HepG2 (cell line): ENCODE results near the gene TPGS1. TPM values are rescaled to one million over a fixed set of nuclear protein-coding genes. Genes with fewer than 3 reads are reported as not detected.

Experiments used
- BCL6 ChIP-seq: IDR thresholded peaks from 2 replicates; pipeline ENCODE4 v1.6.1; 2016; ENCODE audit warnings: missing genetic modification reagents, missing compliant biosample characterization
- MED8 ChIP-seq: sonication (generic); formaldehyde crosslinking; IDR thresholded peaks from 2 replicates; pipeline ENCODE4 v1.8.1; 2023; ENCODE audit warnings: mild to moderate bottlenecking, missing genetic modification reagents; ENCODE audit not compliant: insufficient replicate concordance
- MLLT10 ChIP-seq: sonication (generic); formaldehyde crosslinking; IDR thresholded peaks from 2 replicates; pipeline ENCODE4 v1.4.0; 2020; ENCODE audit warnings: missing genetic modification reagents
- MTA1 ChIP-seq: sonication (generic); formaldehyde crosslinking; IDR thresholded peaks from 2 replicates; pipeline ENCODE4 v1.4.0; 2020; ENCODE audit warnings: missing genetic modification reagents, mild to moderate bottlenecking, borderline replicate concordance
- RCOR2 ChIP-seq: IDR thresholded peaks from 2 replicates; pipeline ENCODE4 v1.6.1; 2016; ENCODE audit warnings: missing biosample characterization, missing genetic modification reagents
- SP5 ChIP-seq: IDR thresholded peaks from 2 replicates; pipeline ENCODE4 v1.6.1; 2016; ENCODE audit warnings: low read depth, borderline replicate concordance
- SRSF1 ChIP-seq: fragments of 200-400 bp; formaldehyde crosslinking; optimal IDR thresholded peaks from 2 replicates; pipeline ENCODE3; 2017; ENCODE audit warnings: mild to moderate bottlenecking, low read depth, low read length, moderate library complexity
- SSRP1 ChIP-seq: IDR thresholded peaks from 2 replicates; pipeline ENCODE4 v1.6.1; 2016; ENCODE audit warnings: control low read depth
- ZNF101 ChIP-seq: sonication (generic); formaldehyde crosslinking; IDR thresholded peaks from 2 replicates; pipeline ENCODE4 v1.4.0; 2020; ENCODE audit warnings: mild to moderate bottlenecking, low read depth, missing genetic modification reagents, borderline replicate concordance
- ZNF232 ChIP-seq: sonication (generic); formaldehyde crosslinking; IDR thresholded peaks from 2 replicates; pipeline ENCODE4 v1.4.0; 2020; ENCODE audit warnings: missing genetic modification reagents, borderline replicate concordance
- ZNF333 ChIP-seq: sonication (generic); formaldehyde crosslinking; IDR thresholded peaks from 2 replicates; pipeline ENCODE4 v1.4.0; 2020; ENCODE audit warnings: mild to moderate bottlenecking, missing genetic modification reagents, borderline replicate concordance
- ZNF556 ChIP-seq: sonication (generic); formaldehyde crosslinking; IDR thresholded peaks from 2 replicates; pipeline ENCODE4 v1.4.0; 2020; ENCODE audit warnings: mild to moderate bottlenecking, missing genetic modification reagents, borderline replicate concordance
- ZNF576 ChIP-seq: sonication (generic); formaldehyde crosslinking; IDR thresholded peaks from 2 replicates; pipeline ENCODE4 v1.4.0; 2020; ENCODE audit warnings: mild to moderate bottlenecking, missing genetic modification reagents
- ZNF720 ChIP-seq: sonication (generic); formaldehyde crosslinking; IDR thresholded peaks from 2 replicates; pipeline ENCODE4 v1.4.0; 2020; ENCODE audit warnings: missing genetic modification reagents
- ZSCAN20 ChIP-seq: sonication (generic); formaldehyde crosslinking; IDR thresholded peaks from 2 replicates; pipeline ENCODE4 v1.4.0; 2020; ENCODE audit warnings: missing genetic modification reagents, mild to moderate bottlenecking, borderline replicate concordance
- ZSCAN5A ChIP-seq: sonication (generic); formaldehyde crosslinking; IDR thresholded peaks from 2 replicates; pipeline ENCODE4 v1.8.0; 2022; ENCODE audit warnings: mild to moderate bottlenecking, missing genetic modification reagents, borderline replicate concordance
- polyA plus RNA-seq, 8 experiments: library from polyadenylated mRNA; depleted of rRNA in 3 of 8; stranded (reverse) in 7 of 8; unstranded in 1 of 8; fragments of >200 nt; fragmentation: Illumina TruSeq in 4 of 8; extraction: Trizol in 4 of 8; gene quantifications; 2 replicates each; pipeline versions ENCODE4 v1.2.1 to v1.2.3, GENCODE V29; 2011 to 2016; ENCODE audit warnings: low read depth in 4 of 8, missing spikeins in 1 of 8, mixed read lengths in 1 of 8; ENCODE audit not compliant: insufficient read depth in 1 of 8
- total RNA-seq, 5 experiments: library from RNA; depleted of rRNA; stranded (reverse); fragments of >200 nt; fragmentation: Illumina TruSeq; extraction: Trizol; gene quantifications; 2 replicates each; pipeline ENCODE4 v1.2.3, GENCODE V29; 2016; ENCODE audit warnings: low read depth in 1 of 5
- TF ChIP-seq, protein P1 (sequence below): sonication (generic); formaldehyde crosslinking; conservative IDR thresholded peaks from 2 replicates; pipeline ENCODE4 v1.4.0; 2020; ENCODE audit warnings: missing genetic modification reagents
- TF ChIP-seq, protein P2 (sequence below): sonication (generic); formaldehyde crosslinking; IDR thresholded peaks from 2 replicates; pipeline ENCODE4; 2020; ENCODE audit warnings: missing genetic modification reagents, mild to moderate bottlenecking, borderline replicate concordance
- TF ChIP-seq, protein P3 (sequence below): IDR thresholded peaks from 2 replicates; pipeline ENCODE4 v1.4.0; 2020; ENCODE audit warnings: mild to moderate bottlenecking, missing genetic modification reagents

Gene TPGS1
- total and polyA plus RNA-seq, 2 of the 13 experiments (the other 11 are each of a cell fraction or from before 2014, with no cell fraction given) = 1.1 to 6.2 TPM

- TF ChIP-seq BCL6 = no peak
- TF ChIP-seq MLLT10 (CRISPR knock-in tag) = no peak
- 0 out of 2 replicates have a peak, but pooled peaks have one; percentile 11 for TF ChIP-seq RCOR2
- no peak for TF ChIP-seq SP5
- TF ChIP-seq, protein P1, sequence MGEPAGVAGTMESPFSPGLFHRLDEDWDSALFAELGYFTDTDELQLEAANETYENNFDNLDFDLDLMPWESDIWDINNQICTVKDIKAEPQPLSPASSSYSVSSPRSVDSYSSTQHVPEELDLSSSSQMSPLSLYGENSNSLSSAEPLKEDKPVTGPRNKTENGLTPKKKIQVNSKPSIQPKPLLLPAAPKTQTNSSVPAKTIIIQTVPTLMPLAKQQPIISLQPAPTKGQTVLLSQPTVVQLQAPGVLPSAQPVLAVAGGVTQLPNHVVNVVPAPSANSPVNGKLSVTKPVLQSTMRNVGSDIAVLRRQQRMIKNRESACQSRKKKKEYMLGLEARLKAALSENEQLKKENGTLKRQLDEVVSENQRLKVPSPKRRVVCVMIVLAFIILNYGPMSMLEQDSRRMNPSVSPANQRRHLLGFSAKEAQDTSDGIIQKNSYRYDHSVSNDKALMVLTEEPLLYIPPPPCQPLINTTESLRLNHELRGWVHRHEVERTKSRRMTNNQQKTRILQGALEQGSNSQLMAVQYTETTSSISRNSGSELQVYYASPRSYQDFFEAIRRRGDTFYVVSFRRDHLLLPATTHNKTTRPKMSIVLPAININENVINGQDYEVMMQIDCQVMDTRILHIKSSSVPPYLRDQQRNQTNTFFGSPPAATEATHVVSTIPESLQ (CRISPR knock-in tag) = no peak
- TF ChIP-seq ZSCAN5A (CRISPR knock-in tag) = no peak
- TF ChIP-seq ZNF556 (CRISPR knock-in tag) = no peak
- TF ChIP-seq, protein P2, sequence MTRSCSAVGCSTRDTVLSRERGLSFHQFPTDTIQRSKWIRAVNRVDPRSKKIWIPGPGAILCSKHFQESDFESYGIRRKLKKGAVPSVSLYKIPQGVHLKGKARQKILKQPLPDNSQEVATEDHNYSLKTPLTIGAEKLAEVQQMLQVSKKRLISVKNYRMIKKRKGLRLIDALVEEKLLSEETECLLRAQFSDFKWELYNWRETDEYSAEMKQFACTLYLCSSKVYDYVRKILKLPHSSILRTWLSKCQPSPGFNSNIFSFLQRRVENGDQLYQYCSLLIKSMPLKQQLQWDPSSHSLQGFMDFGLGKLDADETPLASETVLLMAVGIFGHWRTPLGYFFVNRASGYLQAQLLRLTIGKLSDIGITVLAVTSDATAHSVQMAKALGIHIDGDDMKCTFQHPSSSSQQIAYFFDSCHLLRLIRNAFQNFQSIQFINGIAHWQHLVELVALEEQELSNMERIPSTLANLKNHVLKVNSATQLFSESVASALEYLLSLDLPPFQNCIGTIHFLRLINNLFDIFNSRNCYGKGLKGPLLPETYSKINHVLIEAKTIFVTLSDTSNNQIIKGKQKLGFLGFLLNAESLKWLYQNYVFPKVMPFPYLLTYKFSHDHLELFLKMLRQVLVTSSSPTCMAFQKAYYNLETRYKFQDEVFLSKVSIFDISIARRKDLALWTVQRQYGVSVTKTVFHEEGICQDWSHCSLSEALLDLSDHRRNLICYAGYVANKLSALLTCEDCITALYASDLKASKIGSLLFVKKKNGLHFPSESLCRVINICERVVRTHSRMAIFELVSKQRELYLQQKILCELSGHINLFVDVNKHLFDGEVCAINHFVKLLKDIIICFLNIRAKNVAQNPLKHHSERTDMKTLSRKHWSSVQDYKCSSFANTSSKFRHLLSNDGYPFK (CRISPR knock-in tag) = no peak
- no peak for TF ChIP-seq MED8
- no peak for TF ChIP-seq ZNF101
- TF ChIP-seq, protein P3, sequence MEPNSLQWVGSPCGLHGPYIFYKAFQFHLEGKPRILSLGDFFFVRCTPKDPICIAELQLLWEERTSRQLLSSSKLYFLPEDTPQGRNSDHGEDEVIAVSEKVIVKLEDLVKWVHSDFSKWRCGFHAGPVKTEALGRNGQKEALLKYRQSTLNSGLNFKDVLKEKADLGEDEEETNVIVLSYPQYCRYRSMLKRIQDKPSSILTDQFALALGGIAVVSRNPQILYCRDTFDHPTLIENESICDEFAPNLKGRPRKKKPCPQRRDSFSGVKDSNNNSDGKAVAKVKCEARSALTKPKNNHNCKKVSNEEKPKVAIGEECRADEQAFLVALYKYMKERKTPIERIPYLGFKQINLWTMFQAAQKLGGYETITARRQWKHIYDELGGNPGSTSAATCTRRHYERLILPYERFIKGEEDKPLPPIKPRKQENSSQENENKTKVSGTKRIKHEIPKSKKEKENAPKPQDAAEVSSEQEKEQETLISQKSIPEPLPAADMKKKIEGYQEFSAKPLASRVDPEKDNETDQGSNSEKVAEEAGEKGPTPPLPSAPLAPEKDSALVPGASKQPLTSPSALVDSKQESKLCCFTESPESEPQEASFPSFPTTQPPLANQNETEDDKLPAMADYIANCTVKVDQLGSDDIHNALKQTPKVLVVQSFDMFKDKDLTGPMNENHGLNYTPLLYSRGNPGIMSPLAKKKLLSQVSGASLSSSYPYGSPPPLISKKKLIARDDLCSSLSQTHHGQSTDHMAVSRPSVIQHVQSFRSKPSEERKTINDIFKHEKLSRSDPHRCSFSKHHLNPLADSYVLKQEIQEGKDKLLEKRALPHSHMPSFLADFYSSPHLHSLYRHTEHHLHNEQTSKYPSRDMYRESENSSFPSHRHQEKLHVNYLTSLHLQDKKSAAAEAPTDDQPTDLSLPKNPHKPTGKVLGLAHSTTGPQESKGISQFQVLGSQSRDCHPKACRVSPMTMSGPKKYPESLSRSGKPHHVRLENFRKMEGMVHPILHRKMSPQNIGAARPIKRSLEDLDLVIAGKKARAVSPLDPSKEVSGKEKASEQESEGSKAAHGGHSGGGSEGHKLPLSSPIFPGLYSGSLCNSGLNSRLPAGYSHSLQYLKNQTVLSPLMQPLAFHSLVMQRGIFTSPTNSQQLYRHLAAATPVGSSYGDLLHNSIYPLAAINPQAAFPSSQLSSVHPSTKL (CRISPR knock-in tag) = 0 out of 2 replicates have a peak, but pooled peaks have one; percentile 16
- no peak for TF ChIP-seq SRSF1
- TF ChIP-seq ZSCAN20 (CRISPR knock-in tag) = no peak
- TF ChIP-seq ZNF232 (CRISPR knock-in tag) = no peak
- TF ChIP-seq MTA1 (CRISPR knock-in tag) = no peak
- no peak for TF ChIP-seq ZNF333 (CRISPR knock-in tag)
- no peak for TF ChIP-seq ZNF720 (CRISPR knock-in tag)
- no peak for TF ChIP-seq SSRP1 (CRISPR knock-in tag)
- TF ChIP-seq ZNF576 (CRISPR knock-in tag) = no peak
Observed at GRCh38 chr19:497869-498510, 9.3 kb upstream of the TPGS1 start (continued).
